ENCODE measurements around the gene SH3BP1.
"Not testable (repeated sequence)": the region's sequence is repeated elsewhere in the genome, so short reads cannot be mapped to it uniquely, and the experiment has no call there.

The SH3BP1 gene

GRCh38 chr22:37633625-37634416 lies 5.6 kb upstream of the SH3BP1 start:
- peak; percentile 48 for DNase-seq

- DNase-seq, result no peak
These were observed 5.0 kb upstream of the SH3BP1 start for GRCh38 chr22:37634417-37634924.

- DNase-seq, result no peak
These were observed 4.3 kb upstream of the SH3BP1 start for GRCh38 chr22:37635157-37635556.

- DNase-seq, result no peak
These were observed 3.1 kb upstream of the SH3BP1 start for GRCh38 chr22:37636186-37636948.

GRCh38 chr22:37636949-37637273 lies 2.6 kb upstream of the SH3BP1 start:
- DNase-seq, result no peak

- peak; percentile 23 for DNase-seq
These were observed 939 bp upstream of the SH3BP1 start for GRCh38 chr22:37638391-37639069.

- no peak for DNase-seq
These were observed 512 bp downstream of the SH3BP1 start for GRCh38 chr22:37639771-37640590.

- DNase-seq, result no peak
These were observed 1.4 kb downstream of the SH3BP1 start for GRCh38 chr22:37640591-37641560.

- DNase-seq, result no peak
These were observed 2.1 kb downstream of the SH3BP1 start for GRCh38 chr22:37641561-37641949.

- peak; percentile 90 for DNase-seq
These were observed 3.9 kb downstream of the SH3BP1 start for GRCh38 chr22:37643225-37643847.

GRCh38 chr22:37647317-37647716 lies 7.8 kb downstream of the SH3BP1 start:
- no peak for DNase-seq

- DNase-seq, result no peak
These were observed 8.5 kb downstream of the SH3BP1 start for GRCh38 chr22:37647928-37648327.

GRCh38 chr22:37650463-37651136 lies 11.1 kb downstream of the SH3BP1 start:
- DNase-seq, result no peak

GRCh38 chr22:37654563-37655251 lies 15.2 kb downstream of the SH3BP1 start:
- no peak for DNase-seq

- DNase-seq, result no peak
These were observed 15.7 kb downstream of the SH3BP1 start for GRCh38 chr22:37655252-37655563.

GRCh38 chr22:37656583-37656982 lies 17.1 kb downstream of the SH3BP1 start:
- DNase-seq, result not testable (repeated sequence)

GRCh38 chr22:37657590-37658132 lies 18.2 kb downstream of the SH3BP1 start:
- DNase-seq, result no peak

- DNase-seq, result peak; percentile 98
These were observed 18.9 kb downstream of the SH3BP1 start, which contains the start of gene PDXP for GRCh38 chr22:37658133-37659065. TSS of gene PDXP (plus strand) at chr22:37658723. CDS start at chr22:37658783, 60 bp downstream.
